PC-9 (cell line): Measurements from ENCODE around the gene ABHD8. TPM values are rescaled to one million over a fixed set of nuclear protein-coding genes. Genes with fewer than 3 reads are reported as not detected.

Source experiments
- BruUV-seq: library from RNA; stranded (reverse); fragments of 400-500 nt; replicated peaks from 2 replicates; lab custom pipeline; 2021; lab: Mats Ljungman, UMichigan
- CTCF ChIA-PET: fragments of 300-600 bp; sonication (Branson Sonifier 250); formaldehyde crosslinking; loops from one replicate; lab custom pipeline; 2022; ENCODE audit warnings: antibody characterized with exemption; lab: Charles Lee
- POLR2A ChIA-PET: fragments of 300-600 bp; sonication (Branson Sonifier 250); formaldehyde crosslinking; loops from one replicate; lab custom pipeline; 2022; ENCODE audit warnings: antibody characterized with exemption; ENCODE audit not compliant: unreplicated experiment; lab: Charles Lee
- DNase-seq, 2 experiments: peaks; one replicate each; pipeline versions ENCODE4 v3.0.0 to v3.0.0-alpha.2; 2015 to 2022; ENCODE audit warnings: mixed read lengths in 1 of 2
- H2AFZ ChIP-seq: fragments of 200-600 bp; sonication (generic); 2 replicates; pipeline ENCODE4 v1.8.1; 2017; ENCODE audit warnings: antibody characterized with exemption
- H3F3A ChIP-seq: fragments of 200-600 bp; sonication (generic); 2 replicates; pipeline ENCODE4 v1.8.1; 2017; ENCODE audit warnings: antibody characterized with exemption, mild to moderate bottlenecking, low read depth; ENCODE audit not compliant: insufficient read depth
- H3K27ac ChIP-seq: fragments of 200-600 bp; sonication (generic); 2 replicates; pipeline ENCODE4 v1.6.1; 2016; ENCODE audit warnings: mixed run types
- H3K27me3 ChIP-seq: fragments of 200-600 bp; sonication (generic); 2 replicates; pipeline ENCODE4 v1.6.1; 2016; ENCODE audit warnings: low read depth, mixed run types; ENCODE audit not compliant: insufficient read depth
- H3K36me3 ChIP-seq: fragments of 200-600 bp; sonication (generic); 2 replicates; pipeline ENCODE4 v1.6.1; 2016; ENCODE audit warnings: low read depth, mixed run types
- H3K4me1 ChIP-seq: fragments of 200-600 bp; sonication (generic); replicated peaks from 2 replicates; pipeline ENCODE4 v1.6.1; 2016; ENCODE audit warnings: mixed run types; ENCODE audit not compliant: insufficient read depth
- H3K4me2 ChIP-seq: fragments of 200-600 bp; sonication (generic); 2 replicates; pipeline ENCODE4 v1.6.1; 2017; ENCODE audit warnings: mixed run types
- H3K4me3 ChIP-seq: fragments of 200-600 bp; sonication (generic); 2 replicates; pipeline ENCODE4 v1.6.1; 2016; ENCODE audit warnings: mixed run types
- H3K79me2 ChIP-seq: fragments of 200-600 bp; sonication (generic); 2 replicates; pipeline ENCODE4 v1.6.1; 2017; ENCODE audit warnings: low read depth, mixed run types
- H3K9me2 ChIP-seq: fragments of 200-600 bp; sonication (generic); 2 replicates; pipeline ENCODE4 v1.8.1; 2017; ENCODE audit warnings: mild to moderate bottlenecking; ENCODE audit not compliant: insufficient read depth
- H3K9me3 ChIP-seq: fragments of 200-600 bp; sonication (generic); 2 replicates; pipeline ENCODE4 v1.8.1; 2016; ENCODE audit warnings: low read depth; ENCODE audit not compliant: insufficient read depth
- H4K20me1 ChIP-seq: fragments of 200-600 bp; sonication (generic); 2 replicates; pipeline ENCODE4 v1.8.1; 2017; ENCODE audit not compliant: insufficient read depth
- EZH2 ChIP-seq: fragments of 200-600 bp; sonication (generic); IDR thresholded peaks from 2 replicates; pipeline ENCODE4 v1.8.0; 2017; ENCODE audit warnings: antibody characterized with exemption, low read depth
- intact Hi-C: fragments of 100-400 bp; cut with micrococcal nuclease; formaldehyde crosslinking; loops from one replicate; pipeline ENCODE4 v1.10.0; 2022; ENCODE audit not compliant: unreplicated experiment
- total RNA-seq: library from RNA; stranded (reverse); gene quantifications from 2 replicates; pipeline ENCODE4 v1.2.3, GENCODE V29; 2021
- TF ChIP-seq, protein P1 (sequence below): fragments of 200-600 bp; sonication (generic); conservative IDR thresholded peaks from 2 replicates; pipeline ENCODE4 v1.6.1; 2017; ENCODE audit warnings: mixed run types, antibody characterized with exemption, mild to moderate bottlenecking, moderate library complexity

The ABHD8 gene
- total RNA-seq, 1 experiment from 2014 or later = 37.5 TPM

DNA sequence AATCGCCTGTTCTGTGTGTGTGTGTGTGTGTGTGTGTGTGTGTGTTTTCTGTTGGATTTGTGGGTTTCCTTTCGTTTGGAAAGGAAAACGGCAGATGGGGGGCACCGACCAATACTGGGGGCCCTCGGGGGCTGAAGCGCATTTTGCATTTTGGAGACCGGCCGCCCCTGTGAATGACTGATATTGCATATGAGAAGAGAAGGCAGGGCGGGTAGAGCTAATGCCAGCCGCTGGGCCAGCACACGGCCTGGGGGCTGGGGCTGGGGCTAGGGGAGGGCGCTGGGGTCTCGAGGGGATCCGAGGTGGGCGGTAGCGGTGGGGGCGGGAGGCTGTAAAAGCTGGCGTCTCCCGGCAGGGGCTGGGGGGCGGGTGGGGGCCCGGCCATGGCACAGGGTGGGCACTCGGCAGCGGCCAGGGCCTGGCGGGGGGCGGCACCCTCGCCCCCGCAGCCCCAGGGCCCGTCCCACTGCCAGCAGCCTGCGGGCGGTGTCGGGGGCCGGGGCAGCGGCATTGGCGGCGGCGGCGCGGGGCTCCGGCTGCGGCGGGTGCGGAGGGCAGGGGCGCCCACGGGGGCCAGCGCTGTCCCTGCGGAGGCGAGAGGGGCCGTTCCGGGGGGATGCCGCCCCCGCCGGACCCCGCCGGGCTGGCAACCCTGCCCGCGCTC, 20.2 kb upstream of the ABHD8 start:
- Histone ChIP-seq H3K36me3 (peaks cover 16% of the 10 kb centered on the region; the same call in 1 of the 2 replicates), H4K20me1 (peaks cover 12% of the 10 kb centered on the region; the same call in 1 of the 2 replicates), H3K9me3 (no peaks in the 10 kb centered on the region), H3K4me2 (no peak overlapping the region), H3F3A (peaks cover 45% of the 10 kb centered on the region), H3K9me2 (no peaks in the 10 kb centered on the region), H3K4me3 (no peak overlapping the region), H3K27me3 (no peaks in the 10 kb centered on the region), H3K4me1 (peaks cover 23% of the 10 kb centered on the region), H2AFZ (no peak overlapping the region), H3K27ac (no peak overlapping the region), H3K79me2 (peaks cover 9% of the 10 kb centered on the region)
- BruUV-seq = no TSS peak
- CTCF ChIA-PET = no interaction called here
- POLR2A ChIA-PET = no interaction called here
- no peak for DNase-seq
- intact Hi-C loops = no loop called here
- TF ChIP-seq, protein P1, sequence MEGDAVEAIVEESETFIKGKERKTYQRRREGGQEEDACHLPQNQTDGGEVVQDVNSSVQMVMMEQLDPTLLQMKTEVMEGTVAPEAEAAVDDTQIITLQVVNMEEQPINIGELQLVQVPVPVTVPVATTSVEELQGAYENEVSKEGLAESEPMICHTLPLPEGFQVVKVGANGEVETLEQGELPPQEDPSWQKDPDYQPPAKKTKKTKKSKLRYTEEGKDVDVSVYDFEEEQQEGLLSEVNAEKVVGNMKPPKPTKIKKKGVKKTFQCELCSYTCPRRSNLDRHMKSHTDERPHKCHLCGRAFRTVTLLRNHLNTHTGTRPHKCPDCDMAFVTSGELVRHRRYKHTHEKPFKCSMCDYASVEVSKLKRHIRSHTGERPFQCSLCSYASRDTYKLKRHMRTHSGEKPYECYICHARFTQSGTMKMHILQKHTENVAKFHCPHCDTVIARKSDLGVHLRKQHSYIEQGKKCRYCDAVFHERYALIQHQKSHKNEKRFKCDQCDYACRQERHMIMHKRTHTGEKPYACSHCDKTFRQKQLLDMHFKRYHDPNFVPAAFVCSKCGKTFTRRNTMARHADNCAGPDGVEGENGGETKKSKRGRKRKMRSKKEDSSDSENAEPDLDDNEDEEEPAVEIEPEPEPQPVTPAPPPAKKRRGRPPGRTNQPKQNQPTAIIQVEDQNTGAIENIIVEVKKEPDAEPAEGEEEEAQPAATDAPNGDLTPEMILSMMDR = no peak
- no peak for TF ChIP-seq EZH2

DNA sequence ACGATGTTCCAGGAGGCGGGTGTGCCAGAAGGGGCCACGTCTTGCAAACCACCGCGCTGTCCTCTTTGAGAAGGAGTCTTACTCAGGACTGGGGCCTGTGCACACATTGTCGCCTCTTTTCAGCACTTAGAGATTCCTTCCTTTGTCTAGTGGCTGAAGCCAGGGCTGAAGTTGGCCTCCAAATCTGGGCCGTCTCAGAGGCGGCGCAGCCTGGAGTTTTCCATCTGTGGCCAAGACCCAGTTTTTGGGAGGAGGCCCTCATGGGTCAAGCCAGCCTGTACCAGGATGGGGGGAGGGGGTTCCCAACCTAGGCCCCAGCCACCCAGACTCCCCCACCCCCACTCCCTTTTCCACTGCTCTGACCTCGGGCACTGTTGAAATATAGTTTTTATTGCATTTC, 19.6 kb upstream of the ABHD8 start:
- ChIA-PET CTCF (no interaction called here), POLR2A (no interaction called here)
- no peak overlapping the region for H3K27ac ChIP-seq
- H3K9me3 ChIP-seq = no peaks in the 10 kb centered on the region
- H3K36me3 ChIP-seq = peaks cover 16% of the 10 kb centered on the region; the same call in 1 of the 2 replicates
- H3K4me3 ChIP-seq = no peak overlapping the region
- BruUV-seq = no TSS peak
- no peak overlapping the region for H2AFZ ChIP-seq
- intact Hi-C loops = no loop called here
- H3K27me3 ChIP-seq = no peaks in the 10 kb centered on the region
- no peak for DNase-seq
- peaks cover 12% of the 10 kb centered on the region; the same call in 1 of the 2 replicates for H4K20me1 ChIP-seq
- TF ChIP-seq, protein P1 = no peak
- TF ChIP-seq EZH2 = no peak
- peaks cover 27% of the 10 kb centered on the region for H3K4me1 ChIP-seq
- H3K79me2 ChIP-seq = peaks cover 15% of the 10 kb centered on the region
- H3K4me2 ChIP-seq = no peak overlapping the region
- H3F3A ChIP-seq = peaks cover 47% of the 10 kb centered on the region
- no peaks in the 10 kb centered on the region for H3K9me2 ChIP-seq

GRCh38 chr19:17321655-17322489, 18.6 kb upstream of the ABHD8 start:
- Histone ChIP-seq H3F3A (peaks cover 47% of the 10 kb centered on the region), H3K36me3 (peaks cover 18% of the 10 kb centered on the region), H4K20me1 (peaks cover 12% of the 10 kb centered on the region; the same call in 1 of the 2 replicates), H2AFZ (no peak overlapping the region), H3K4me3 (no peak overlapping the region), H3K9me3 (no peaks in the 10 kb centered on the region), H3K27ac (peak overlapping the region; percentile 2; the same call in 1 of the 2 replicates), H3K27me3 (no peaks in the 10 kb centered on the region), H3K79me2 (peaks cover 17% of the 10 kb centered on the region), H3K4me1 (peaks cover 26% of the 10 kb centered on the region), H3K4me2 (no peak overlapping the region), H3K9me2 (no peaks in the 10 kb centered on the region)
- CTCF ChIA-PET = no interaction called here
- intact Hi-C loops = no loop called here
- TF ChIP-seq, protein P1 = no peak
- TF ChIP-seq EZH2 = no peak
- no TSS peak for BruUV-seq
- POLR2A ChIA-PET = interaction anchor here (1.0 kb wide), 1 partner anchor 27 kb away, joined by 5 read pairs; no protein-coding TSS in a partner anchor
- DNase-seq = no peak
